Nucleus accumbens (tissue), 56 donors: ENCODE data around the gene DPCD.

Experiments
- DNase-seq, 56 donors: peaks; one replicate each; lab custom pipeline; 2025; lab: John Stamatoyannopoulos, UW

The DPCD gene

GRCh38 chr10:101587725-101588653 lies at the start of gene DPCD, which contains the start of gene POLL:
Gene DPCD (plus strand): TSS chr10:101588321. CDS start chr10:101588337, 16 bp downstream.
Gene POLL (minus strand): TSS chr10:101588257. CDS start chr10:101587360, 897 bp downstream.
- peak; percentile 47 to 98 (median 90) for DNase-seq

- no peak for DNase-seq
Observed at GRCh38 chr10:101538446-101538845, 49.7 kb upstream of the DPCD start.

GRCh38 chr10:101545898-101546297 lies 42.2 kb upstream of the DPCD start:
- DNase-seq: no peak

GRCh38 chr10:101550965-101551364 lies 37.2 kb upstream of the DPCD start:
- no peak for DNase-seq

GRCh38 chr10:101552442-101552841 lies 35.7 kb upstream of the DPCD start:
- no peak for DNase-seq

GRCh38 chr10:101557541-101557940 lies 30.6 kb upstream of the DPCD start:
- DNase-seq: no peak

- DNase-seq: no peak
Observed at GRCh38 chr10:101558204-101558603, 29.9 kb upstream of the DPCD start.

- DNase-seq: no peak
Observed at GRCh38 chr10:101558671-101559595, 29.2 kb upstream of the DPCD start.

GRCh38 chr10:101559596-101560297 lies 28.4 kb upstream of the DPCD start:
- no peak for DNase-seq

- DNase-seq: no peak
Observed at GRCh38 chr10:101560298-101561067, 27.6 kb upstream of the DPCD start.

GRCh38 chr10:101561068-101561915 lies 26.8 kb upstream of the DPCD start:
- DNase-seq: no peak

- DNase-seq: no peak
Observed at GRCh38 chr10:101562231-101562630, 25.9 kb upstream of the DPCD start.

- DNase-seq: no peak
Observed at GRCh38 chr10:101563007-101563406, 25.1 kb upstream of the DPCD start.

- no peak for DNase-seq
Observed at GRCh38 chr10:101563497-101564040, 24.6 kb upstream of the DPCD start.

GRCh38 chr10:101564490-101564991 lies 23.6 kb upstream of the DPCD start:
- no peak for DNase-seq

GRCh38 chr10:101565370-101565900 lies 22.7 kb upstream of the DPCD start:
- DNase-seq: no peak

GRCh38 chr10:101565936-101566332 lies 22.2 kb upstream of the DPCD start:
- DNase-seq: no peak
